DMS 273 treated with DMSO at 0.1 percent for 48 hours (cell line): ENCODE data around the gene PLEKHA6.

ENCODE experiments used
- DNase-seq: peaks from one replicate; lab custom pipeline; 2025; lab: John Stamatoyannopoulos, UW

The PLEKHA6 gene

DNA sequence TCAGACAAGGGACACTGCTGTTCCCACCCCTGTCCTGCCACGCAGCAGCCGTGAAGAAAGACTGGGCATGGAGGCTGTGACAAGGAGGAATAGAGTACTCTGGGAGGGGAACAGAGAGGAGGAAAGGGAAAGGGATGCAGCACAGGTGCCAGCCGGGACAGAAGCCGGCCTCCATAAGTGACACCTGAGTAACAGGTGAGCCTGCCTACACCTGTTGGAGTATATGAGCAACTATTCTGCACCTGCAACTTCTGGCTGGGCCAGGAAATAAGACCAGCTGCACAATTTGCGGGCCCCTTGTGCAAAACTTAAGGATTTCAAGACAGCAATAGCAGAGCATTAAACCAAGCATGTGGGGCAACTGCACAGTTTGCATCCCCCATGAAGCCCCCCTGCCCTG lies 73.4 kb downstream of the PLEKHA6 start:
- DNase-seq: no peak

DNA sequence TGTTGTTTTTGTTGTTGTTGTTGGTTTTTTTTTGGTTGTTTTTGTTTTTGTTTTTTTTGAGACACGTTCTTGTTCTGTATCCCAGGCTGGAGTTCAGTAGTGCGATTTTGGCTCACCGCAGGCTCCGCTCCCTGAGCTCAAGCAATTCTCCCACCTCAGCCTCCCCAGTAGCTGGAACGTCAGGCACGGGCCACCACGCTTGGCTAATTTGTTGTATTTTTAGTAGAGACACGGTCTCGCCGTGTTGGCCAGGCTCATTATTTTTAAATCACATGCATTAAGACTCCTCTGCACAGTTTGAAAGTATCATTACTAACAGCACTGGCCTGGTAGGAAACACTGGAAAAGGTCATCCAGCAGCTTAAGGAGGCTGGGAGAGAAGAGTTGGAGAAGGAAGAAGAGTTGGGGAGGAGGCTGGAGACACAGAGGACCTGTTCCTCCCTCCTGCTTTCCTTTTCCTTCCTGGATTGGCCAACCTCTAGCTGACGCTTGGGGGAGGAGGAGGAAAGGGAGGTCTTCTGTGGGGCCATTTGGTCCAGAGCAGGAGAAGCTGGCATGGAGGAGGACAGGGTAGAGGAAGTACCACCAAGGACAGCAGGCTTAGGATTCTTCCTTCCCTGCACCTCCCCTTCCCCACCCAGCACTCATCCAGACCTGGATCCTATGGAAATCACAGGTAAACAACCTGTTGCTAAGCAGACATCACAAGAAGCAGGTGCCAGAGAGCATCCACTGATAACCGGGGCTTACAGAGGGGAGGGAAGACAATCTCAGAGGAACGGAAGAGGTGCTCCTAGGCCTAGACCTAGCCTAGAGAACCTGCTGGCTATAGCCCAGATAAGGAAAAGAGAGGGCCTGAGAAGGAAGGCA lies 74.1 kb downstream of the PLEKHA6 start:
- no peak for DNase-seq

DNA sequence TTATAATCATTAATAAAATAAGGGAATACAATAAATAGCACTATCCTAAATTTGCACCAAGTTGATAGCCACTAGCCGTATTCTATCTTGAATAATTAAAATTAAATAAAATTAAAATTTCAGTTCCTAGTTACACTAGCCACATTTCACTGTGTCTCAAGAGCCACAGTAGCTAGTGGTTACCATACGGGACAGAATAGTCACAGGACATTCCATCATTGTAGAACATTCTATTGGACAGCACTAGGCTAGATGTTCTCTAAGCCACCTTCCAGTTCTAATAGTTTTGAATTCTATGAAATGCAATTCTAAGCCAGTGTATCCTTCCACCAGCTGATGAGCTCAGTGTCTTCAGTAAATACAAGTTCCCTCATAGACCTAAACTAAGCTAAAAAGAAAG lies 74.8 kb downstream of the PLEKHA6 start:
- no peak for DNase-seq

DNA sequence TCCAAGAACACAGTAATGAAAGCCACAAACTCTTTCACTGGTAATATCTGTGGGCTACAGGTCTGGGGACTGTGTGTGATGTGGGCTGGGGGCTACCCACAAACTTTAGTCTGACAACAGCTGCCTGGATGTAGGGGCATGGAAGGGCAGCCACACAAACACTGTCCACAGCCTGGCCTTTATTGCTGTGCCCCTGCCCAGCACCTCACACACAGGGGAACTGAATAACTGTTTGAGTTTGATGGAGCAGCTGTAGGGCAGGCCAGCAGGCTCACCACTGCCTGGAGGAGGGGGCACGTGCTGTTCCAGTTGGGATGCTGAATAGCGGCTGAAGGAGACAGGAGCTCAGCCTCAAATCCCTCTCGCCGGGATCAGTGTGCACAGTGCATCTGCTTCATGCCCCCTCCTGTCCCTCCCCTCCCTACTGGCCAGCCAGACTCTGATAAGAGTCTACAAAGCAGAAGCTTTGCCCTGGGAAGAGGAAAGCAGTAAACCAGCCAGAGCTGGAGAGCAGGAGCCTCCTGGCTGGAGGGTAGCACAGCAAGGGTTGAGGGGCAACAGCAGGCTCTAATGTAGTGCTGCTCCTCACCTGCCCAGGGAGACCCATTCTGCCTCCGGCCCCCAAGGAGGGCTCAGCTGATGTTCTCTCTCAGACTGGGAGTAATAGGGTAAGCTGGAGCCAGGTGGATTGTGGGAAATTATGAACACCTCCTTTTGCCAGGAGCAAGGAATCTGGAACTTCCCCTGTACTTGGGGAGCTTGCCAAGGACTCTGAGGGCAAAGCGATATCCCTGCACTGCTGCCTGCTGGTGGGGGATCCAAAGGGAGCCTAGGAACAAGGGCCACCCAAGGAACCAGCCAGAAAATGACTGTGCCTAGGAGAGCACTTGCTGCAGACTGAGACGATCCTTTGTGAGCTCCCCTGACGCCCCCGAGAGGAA lies 75.7 kb downstream of the PLEKHA6 start:
- no peak for DNase-seq

GRCh38 chr1:204282761-204283221 lies 76.9 kb downstream of the PLEKHA6 start:
- DNase-seq: no peak

- DNase-seq: no peak
Observed at GRCh38 chr1:204280099-204280961, 79.4 kb downstream of the PLEKHA6 start.

DNA sequence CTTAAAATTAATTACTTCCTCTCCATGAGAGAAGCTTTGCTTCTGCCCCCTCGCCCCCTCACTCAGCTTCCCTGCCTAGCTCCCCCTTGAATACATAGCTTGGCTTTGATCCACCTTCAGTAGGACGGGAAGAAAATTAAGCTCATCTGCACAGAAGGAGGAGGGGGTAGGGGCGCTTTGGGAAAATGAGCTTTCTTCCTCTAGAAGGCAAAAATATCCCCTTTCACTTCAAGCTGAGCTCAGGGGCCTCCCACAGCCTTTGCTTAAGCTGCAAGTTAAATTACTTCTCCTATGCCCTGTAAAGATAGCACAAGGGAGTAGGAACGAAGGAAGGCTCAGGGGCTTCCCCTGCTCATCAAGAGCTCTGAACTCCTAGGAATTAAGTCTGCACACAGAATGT lies 80.8 kb downstream of the PLEKHA6 start:
- DNase-seq: no peak

- no peak for DNase-seq
Observed at GRCh38 chr1:204278251-204278650, 81.5 kb downstream of the PLEKHA6 start.

- no peak for DNase-seq
Observed at GRCh38 chr1:204277563-204278219, 82.0 kb downstream of the PLEKHA6 start.

DNA sequence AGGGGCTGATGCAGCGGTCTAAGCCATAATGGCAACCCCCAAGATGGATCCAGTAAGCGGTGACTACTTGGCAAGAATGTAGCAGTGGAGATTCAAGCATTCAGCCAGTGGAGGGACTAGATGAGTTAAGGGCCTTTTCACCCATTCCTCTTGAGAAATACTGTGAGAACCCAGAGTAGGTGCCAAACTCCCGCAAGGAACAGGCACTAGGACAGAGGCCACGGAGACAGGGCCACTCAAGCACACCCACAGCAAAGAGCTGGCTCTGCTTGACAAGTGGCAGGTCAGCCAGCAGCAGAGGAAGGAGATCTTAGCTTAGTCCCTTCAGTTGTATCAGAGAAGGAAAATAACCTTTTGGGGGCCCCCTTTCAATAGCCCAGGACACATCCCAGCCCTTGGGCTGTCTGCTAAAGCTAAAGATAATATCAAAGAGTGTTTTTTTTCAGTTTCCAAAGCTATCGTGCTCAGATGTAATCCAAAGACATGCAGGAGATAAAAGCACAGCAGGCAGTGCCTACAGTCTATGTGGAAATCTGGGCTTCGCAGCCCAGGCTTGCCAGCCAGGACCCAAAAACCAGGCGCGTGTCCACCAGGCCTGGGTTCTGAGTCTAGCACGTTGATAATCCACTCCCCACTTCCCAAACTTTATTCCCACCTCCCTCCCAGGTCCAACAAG lies 83.9 kb downstream of the PLEKHA6 start:
- no peak for DNase-seq

GRCh38 chr1:204274446-204274845 lies 85.3 kb downstream of the PLEKHA6 start:
- no peak for DNase-seq

DNA sequence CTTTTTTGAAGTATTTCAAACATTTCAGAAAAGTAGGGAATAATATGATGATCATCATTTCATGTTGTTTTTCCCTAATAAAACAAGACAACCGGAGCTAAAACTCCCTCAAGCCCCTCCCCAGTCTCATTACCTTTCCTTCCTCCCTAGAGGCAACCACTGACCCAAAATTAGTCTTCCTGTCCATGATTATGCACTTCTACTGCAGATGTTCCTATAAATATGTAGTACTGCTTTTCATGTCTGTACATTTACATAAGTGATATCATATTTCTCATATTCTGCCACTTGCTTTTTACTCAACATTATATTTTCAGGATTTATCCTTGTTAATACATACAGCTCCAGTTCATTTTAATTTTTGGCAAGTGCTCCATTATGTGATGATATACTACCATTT lies 87.2 kb downstream of the PLEKHA6 start:
- DNase-seq: no peak

DNA sequence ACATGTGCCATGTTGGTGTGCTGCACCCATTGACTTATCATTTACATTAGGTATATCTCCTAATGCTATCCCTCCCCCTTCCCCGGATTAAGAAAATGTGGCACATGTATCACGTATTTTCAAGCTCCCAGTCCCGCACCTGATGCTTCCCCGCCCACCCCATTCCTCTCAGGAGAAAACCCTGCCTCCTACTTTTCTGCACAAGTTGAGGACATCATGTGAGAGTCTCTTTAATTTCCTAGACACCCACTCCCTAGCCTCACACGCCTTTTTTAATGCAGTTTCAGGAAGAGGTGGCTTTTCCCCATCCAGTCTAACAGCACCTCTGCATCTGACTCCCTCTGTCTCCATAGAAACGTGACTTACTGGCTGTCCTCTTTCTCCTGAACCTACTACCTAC lies 87.8 kb downstream of the PLEKHA6 start:
- no peak for DNase-seq

GRCh38 chr1:204268101-204268500 lies 91.6 kb downstream of the PLEKHA6 start:
- DNase-seq: no peak

- no peak for DNase-seq
Observed at GRCh38 chr1:204267191-204267601, 92.5 kb downstream of the PLEKHA6 start.

- no peak for DNase-seq
Observed at GRCh38 chr1:204266504-204267034, 93.2 kb downstream of the PLEKHA6 start.

DNA sequence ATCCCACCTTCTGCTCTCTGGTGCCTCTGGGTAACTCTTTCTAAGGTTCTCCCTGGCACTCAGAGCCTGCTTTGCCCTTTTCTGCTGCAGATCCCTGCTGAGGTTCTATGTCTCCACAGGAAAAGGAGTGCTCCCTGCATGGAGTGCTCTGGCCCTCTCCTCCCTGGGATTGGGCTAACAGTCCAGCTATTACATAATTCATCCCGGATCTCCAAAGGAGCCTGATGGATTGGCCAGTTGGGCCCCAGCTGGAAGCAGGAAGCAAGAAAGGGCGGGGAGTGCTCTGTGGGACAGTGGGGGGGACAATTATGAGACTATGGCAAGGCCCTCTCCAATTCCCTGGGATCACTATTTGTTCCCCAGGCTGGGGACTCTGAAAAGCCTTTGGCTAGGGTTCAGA lies 94.1 kb downstream of the PLEKHA6 start:
- no peak for DNase-seq

- DNase-seq: no peak
Observed at GRCh38 chr1:204264805-204265204, 94.9 kb downstream of the PLEKHA6 start.

- DNase-seq: no peak
Observed at GRCh38 chr1:204263254-204263910, 96.3 kb downstream of the PLEKHA6 start.
